NCI-H2196 (cell line): Measurements from ENCODE around the gene DEFB131A.
A peak's percentile ranks its signal among the peaks of the same experiment; 100 is the strongest.
"Not testable (repeated sequence)": the region's sequence is repeated elsewhere in the genome, so short reads cannot be mapped to it uniquely, and the experiment has no call there.

ENCODE experiments used
- DNase-seq: peaks from one replicate; lab custom pipeline; 2025; ENCODE audit not compliant: unreplicated experiment; lab: John Stamatoyannopoulos, UW

Gene DEFB131A

DNA sequence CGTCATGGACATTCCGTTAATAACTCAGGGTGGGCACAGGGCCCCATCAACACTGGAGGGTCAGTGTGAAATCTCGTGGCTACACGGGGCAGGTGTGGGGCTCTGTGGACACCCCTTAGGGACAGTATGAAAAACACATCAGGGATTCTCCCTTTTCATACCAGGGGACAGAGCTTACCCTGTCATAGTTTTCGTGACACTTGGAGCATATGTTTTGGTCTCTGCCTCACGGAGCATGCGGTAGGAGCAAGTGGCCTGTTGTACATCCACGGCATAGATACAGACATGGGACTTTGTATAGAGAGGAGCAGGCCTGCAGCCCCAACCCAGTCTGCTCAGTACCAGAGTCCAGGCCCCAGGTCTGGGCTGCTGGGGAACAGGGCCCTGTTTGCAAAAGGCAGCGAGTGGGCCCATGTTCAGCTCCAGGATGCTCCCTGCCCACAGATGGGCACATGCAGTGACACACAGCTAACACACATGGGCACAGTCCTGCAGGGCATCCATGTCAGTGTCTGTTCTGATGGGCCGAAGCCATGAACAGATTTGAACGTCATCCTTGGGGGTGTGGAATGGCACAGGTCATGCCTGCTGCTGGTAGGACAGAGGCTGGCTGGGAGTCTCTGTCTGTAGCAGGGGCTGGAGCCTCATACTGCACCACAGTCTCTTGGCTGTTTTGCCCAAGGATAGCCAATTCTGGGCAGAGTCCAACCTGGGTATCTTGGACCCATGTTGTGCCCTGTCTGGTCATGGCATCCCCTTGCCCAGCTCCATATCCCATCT, 50.2 kb downstream of the DEFB131A start:
- not testable (repeated sequence) for DNase-seq

DNA sequence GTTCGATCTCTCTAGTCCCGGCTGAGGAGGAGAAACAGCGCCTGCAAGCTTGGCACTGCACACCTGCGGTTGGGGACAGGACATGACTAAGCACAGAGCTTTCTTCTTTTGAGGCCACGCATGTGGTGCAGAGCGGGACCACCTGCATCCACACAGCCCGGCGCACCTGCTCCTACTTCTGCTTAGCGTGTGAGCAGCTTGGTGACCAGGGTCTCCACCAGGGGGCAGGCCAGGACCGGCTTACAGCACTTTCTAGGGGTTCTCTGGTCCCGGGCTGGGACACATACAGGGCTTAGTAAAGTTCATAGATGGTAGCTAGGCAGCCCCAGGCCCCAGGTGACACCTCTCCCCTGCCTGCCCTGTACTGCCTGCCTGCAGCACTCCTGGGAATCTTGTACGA, 51.2 kb downstream of the DEFB131A start:
- peak; percentile 63 for DNase-seq

DNA sequence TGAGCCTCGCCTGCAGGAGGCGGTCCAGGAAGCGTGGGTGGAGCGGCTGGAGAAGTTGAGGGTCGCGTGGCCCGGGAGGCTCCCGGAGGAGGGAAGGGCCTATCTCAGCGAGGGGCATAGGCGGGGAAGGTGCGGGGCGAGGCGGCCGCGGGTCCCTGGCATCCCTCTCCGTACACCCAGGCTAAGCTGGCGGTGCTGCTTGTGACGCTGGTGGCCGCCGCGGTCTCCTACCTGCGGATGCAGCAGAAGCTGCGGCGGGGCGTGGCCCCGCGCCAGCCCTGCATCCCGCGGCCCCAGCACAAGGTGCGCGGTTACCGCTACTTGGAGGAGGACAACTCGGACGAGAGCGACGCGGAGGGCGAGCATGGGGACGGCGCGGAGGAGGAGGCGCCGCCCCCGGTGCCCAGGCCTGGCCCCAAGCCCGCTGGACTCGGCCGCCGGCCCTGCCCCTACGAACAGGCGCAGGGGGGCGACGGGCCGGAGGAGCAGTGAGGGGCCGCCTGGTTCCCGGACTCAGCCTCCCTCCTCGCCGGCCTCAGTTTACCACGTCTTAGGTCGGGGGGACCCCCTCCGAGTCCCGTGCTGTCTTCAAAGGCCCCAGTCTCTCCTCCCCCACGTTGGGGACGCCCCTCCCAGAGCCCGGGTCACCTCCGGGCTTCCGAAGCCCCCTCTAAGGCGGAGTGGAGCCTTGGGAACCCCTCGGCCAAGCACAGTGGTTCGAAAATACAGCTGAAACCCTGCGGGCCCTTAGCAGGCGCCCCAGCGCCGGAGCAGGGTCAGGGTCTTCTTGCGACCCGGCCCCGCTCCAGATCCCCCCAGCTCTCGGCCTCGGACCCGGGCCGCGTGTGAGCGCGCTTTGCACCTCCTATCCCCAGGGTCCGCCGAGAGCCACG, 53.6 kb downstream of the DEFB131A start:
- not testable (repeated sequence) for DNase-seq

DNA sequence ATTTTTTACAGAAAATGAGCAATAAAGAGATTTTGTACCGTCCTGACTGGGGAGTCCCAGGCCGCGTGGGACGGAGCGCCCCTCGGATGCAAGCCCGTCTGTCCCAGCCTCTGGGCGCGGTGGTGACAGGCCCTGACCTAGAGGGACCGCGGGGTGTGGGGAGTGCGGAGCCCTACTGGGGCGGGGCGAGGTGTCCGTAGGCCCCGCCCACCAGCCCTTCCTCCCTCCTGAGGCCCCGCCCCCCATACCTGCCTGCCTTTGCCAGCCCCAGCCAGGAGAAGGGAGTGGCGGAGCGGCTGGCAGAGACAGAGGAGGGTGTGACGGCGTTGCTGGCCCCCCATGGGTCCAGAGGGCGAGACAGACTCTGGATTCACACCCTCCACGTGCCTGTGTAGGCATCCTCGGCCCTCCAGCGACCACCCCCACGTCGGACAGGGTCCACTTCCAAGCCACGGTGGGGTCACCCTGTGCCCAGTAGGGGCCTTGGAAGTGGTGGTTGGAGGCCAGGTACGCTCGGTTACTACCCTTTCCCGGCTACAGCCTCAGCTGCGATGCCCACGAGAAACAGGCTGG, 54.3 kb downstream of the DEFB131A start:
- DNase-seq: not testable (repeated sequence)

DNA sequence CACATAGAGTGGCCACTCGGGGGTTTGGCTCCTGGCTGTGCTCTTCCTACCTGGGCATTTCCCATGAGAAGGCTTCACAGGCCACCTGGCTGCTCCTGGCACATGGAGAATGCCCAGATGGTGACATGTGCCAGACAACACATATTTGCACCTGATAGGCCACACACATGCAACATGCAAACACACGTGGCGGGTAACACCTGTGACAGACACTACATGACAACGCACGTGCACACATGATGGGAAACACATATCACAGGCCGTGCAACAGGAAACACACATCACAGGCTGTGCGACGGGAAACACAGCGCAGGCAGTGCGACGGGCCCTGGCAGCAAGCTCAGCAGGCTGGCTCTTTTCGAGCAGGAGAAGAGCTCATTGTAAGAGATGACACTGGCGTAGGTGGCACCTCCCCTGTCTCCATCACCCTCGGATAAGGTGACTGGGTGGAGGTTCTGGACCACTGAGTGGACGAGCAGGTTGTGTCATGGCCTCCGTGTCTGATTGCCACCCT, 55.8 kb downstream of the DEFB131A start:
- DNase-seq: not testable (repeated sequence)
